CD4-positive, alpha-beta T cell treated with Interleukin-2 at 100 ng/mL for 4 hours (primary cell): ENCODE measurements around the gene SPTBN1.
A peak's percentile ranks its signal among the peaks of the same experiment; 100 is the strongest.

Experiments used
- DNase-seq: peaks from one replicate; pipeline ENCODE4 v3.0.0-alpha.2; 2020; ENCODE audit warnings: low spot score

SPTBN1 gene

DNA sequence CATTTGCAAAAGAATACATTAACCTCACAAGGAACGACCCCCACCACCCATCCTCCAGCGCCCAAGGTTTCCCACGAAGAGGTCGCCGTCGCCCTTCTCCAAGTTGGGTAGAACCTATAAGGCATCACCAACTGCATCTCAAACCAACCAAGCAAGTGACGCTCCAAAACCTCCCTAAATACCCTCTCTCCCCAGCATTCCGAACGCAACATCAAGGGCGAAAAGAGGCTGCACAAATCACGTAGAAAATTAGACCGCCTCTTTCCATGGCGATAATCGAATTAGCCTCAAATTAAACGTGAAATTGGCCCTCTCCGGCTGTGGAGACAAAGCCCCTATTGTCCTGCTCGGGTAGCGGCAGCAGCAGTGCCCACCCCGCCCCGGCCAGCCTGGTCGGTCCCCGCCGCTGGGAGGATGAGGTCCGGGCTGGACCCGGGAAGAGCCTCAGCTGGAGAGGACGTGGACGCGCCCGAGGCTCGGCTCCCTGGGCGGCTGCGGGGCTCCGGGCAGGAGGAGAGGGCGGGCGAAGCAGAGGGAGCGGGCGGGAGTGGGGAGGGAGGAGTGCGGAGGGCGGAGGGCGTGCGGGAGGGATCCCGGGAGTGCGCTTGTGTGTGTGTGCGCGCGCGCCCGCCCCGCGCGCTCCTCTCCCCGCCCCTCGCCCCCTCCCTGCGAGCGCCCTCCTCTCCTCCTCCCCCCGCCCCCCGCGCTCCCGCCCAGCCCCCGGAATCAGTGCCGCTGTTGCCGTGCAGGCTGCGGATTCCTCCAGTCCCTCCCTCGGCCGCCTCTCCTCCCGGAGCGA lies at the start of gene SPTBN1:
Gene SPTBN1, plus strand, starts transcription at position 765 of the 799 bp plus-strand sequence. CDS start 70,092 bp downstream, outside the sequence.
- DNase-seq, result no peak

DNA sequence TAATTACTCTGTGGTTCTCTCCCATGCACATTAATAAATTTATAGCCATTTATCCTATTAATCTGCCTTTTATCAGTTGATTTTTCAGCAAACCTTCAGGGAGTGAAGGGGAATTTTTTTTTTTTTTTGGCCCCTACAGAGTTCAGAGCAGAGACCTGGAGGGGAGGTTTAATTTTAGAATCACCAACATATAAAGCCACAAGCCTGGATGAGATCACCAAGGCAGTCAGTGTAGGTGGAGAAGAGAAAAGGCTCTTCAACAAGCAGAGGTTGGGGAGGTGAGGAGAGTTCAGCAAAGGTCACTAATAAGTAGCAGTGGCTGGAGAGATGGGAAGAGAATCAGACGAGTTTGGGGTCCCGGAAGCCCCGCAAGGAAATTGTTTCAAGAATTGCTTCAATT lies 48.4 kb upstream of the SPTBN1 start:
- no peak for DNase-seq

DNA sequence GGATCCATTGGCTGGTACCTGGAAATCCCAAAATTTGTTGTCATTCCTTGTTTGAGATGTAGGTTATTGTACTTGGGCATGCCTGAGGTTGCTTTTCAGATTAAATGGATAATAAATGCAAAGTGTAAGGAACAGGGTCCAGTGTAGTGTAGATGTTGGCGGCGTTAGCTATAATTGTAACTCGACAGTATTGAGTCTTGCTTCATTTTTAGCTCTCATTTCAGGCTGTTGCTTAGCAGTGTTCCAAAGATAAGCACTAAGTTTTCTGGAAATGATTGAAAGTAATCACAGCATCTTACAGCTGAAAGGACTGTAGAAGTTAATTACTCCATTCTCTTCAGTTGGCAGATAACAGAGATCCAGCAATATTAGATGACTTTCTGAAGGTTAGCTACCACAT lies 47.8 kb upstream of the SPTBN1 start:
- no peak for DNase-seq

DNA sequence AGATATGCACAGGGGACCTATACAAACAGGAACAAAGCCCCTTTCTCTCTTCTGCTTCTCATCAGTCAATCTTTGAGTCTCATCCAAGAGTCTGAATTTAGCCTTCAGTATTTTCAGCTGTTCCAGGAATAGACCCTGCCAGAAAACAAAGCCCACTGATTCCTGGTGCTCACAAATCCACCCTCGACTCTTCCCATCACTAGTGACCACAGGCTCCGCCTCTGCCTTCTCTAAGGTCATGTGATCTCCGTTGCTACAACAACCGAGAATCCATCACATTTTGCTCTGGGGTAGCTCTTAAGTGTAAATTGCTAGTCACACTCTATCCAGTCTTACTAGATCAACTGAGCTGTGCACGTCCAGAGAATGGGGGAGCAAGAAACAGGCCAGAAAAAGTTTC lies 46.4 kb upstream of the SPTBN1 start:
- DNase-seq, result no peak

DNA sequence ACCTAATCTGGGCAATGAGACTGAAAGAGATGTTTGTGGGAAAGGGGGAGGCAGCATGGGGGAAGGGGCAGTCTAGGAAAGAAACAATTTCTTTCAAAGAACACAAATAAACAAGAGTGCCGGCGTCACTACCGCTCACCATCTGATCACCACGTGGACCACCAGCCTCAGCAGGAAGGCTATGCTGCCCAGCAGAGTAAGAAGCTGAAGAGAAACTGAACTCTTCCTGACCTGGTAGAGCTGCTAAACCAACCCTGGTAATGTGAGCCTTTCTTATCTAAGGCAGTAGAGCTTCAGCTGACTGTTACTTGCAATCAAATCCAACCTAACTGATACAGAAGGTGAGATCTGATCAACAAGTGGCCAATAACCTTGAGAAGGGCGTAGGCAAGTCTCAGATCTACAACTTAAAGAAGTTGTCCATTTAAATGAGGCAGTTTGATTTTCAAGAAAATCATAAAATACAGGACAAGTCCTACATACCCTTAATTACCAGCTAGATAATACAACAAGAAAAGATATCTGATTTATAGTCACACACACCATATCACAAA lies 44.2 kb upstream of the SPTBN1 start:
- DNase-seq, result no peak

DNA sequence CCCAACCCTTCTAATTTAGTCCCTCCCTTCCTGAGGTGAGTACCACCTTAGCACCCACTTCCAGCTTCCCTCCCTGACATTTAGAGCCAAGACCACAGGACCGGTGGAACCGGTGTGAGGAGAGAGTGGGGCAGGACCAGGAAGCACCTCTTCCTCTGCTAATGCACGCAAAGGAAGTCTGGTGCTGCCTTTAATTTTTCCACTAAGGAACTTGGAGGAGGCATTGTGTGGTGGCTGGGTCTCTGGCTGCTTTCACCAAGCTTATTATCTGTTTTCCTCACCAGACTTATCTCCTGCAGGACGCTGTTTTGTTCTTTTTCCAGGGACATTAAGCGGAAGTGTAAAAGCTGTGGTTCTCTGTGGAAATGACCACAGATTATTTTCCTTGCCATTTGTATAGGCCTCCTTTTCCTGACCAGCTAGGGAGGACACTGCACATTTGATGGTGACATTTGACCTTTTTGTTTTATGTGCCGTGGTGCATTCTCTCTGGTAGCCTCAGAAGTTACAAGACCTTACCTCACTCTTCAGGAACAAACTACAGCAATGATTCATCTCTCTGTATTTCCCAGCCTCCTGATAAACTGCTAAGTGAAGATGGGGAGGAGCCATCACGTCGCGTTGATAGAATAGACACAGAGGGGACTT lies 39.8 kb upstream of the SPTBN1 start:
- no peak for DNase-seq

DNA sequence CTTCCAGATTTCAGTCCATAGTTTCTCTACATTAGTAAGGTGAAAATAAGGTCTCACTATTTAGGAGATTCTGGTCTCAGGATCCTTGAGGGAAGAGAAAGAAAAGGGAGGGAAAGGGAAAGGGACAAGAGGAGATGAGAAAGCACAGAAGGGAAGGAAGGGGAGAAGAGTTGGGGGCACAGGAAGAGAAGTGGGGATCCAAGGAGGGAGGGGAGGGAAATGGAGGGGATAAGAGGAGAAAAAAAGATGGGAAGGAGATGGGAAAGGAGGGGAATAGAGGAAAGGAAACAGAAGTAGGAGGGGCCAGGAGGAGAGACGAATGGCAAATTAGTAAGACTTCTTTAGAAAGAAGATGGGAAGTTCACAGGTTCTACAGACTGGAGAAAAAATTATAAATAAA lies 39.2 kb upstream of the SPTBN1 start:
- DNase-seq, result no peak

DNA sequence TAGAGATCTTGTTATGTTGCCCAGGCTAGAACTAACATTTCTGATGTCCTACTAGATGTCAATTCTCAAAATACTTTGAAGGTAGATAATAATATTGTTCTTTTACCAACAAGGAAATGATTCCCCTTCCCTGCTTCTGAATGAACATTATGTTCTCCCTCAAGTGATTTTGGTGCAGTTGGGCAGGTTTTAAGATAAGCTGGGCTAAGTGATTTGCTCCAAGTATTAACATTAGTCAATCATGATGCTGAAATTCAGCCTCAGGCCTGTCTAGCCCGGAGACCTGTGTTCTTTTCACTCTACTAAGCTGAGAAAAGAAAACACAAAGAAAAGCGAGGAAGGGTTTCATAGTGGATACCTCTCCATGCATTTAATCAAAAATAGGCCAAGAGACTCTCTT lies 38.5 kb upstream of the SPTBN1 start:
- no peak for DNase-seq

DNA sequence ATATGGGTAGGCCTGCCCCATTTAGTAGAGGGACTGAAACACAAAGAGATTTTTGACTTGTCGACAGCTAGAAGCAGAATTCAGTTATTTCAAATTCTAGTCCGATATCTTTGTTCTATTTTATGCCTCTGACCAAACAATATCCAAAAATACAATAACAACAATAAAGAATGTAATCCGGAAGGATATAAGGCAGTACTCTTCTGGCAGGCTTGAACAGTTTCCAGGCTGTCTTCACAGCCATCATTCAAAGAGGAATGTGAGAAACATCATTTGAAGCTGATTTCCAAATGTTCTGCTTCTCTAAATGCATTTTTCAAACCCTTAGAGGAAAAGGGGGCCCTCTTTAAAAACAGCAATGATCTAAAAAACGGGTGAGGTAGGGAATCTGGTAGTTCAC lies 36.7 kb upstream of the SPTBN1 start:
- DNase-seq, result no peak

DNA sequence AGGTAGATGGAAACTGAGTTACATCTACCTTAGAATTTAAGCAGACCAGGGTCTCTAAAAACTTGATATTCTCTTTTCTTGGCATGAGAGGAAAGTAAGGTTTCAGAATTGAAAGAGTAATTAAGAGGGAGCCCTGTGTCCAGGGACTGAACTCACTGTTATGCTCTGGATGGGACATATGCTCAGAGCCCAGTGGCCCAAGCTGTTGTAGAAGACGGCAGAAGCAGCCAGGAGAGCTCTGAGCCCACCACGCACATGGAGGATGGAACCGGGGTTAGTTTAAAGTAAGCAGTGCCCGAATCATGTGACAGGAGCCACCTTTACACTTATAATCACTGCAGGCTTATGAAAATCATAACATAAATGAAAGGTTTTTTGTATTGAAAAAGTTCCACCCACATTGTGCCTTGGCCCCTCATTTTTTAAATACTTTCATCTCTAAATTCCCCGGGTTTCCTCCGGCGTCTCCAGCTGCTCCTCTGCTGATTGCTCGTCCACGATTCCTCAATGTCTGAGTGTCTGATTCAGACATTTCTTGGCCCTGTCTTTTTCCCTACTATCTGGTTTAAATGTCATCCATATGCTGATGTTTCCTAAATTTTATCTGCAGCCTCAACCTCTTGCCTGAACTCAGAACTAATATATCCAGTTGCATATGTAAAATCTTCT lies 36.1 kb upstream of the SPTBN1 start:
- DNase-seq, result no peak

DNA sequence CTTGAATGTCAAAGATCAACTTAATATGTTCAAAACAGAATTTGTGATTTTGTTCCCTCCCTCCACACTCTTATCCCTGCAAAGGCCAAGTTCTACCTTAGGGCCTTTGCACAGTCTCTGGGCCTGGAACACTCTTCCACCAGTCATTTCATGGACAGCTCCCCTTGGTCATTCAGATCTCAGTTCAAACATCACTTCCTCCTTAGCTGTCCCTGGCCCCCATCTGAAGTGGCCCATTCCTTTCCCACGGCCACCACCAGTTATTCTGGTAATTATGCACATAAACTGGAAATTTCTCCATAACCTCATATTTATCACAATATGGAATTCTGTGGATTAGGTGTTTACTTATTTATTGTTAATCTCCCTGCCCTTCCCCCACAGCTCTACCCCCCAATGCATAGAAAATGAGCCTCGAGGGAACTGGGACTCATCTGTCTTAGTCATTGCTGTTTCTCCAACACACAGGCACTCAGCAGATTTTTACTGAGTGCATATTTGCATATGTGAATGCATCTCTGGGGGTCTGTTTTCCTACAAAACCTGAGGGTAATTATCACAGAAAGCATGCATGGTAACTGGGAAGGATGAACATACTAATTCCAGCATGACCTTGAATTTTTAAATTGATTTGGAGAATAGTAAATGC lies 35.5 kb upstream of the SPTBN1 start:
- DNase-seq, result no peak

DNA sequence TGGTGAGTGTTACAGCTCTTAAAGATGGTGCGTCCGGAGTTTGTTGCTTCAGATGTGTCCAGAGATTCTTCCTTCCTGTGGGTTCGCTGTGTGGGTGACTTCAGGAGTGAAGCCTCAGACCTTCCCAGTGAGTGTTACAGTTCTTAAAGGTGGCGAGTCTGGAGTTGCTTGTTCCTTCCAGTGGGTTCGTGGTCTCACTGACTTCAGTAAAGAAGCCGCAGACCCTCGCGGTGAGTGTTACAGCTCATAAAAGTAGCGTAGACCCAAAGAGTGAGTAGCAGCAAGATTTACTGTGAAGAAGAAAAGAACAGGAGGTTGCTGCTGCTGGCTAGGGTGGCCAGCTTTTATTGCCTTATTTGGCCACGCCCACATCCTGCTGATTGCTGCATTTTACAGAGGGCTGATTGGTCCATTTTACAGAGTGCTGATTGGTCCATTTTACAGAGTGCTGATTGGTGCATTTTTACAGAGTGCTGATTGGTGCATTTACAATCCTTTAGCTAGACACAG lies 34.0 kb upstream of the SPTBN1 start:
- peak; percentile 8 for DNase-seq

DNA sequence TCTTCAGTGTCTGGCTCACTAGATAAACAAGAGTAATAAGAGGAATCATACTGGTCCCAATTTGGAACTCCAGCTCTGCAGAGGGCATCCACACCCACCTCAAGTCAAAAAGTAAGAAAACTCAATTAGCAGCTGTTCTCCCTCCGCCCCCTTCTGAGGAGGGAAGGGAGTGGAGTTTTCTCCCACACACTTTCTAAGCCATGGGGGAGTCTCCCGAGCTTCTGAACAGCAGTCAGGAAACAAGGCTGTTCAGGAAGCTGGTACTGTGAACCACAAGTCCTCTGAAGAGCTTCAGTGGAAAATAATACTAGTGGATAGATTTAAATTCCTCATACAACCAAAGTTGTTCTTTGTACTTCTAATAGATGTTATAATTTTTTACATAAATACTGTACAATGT lies 32.9 kb upstream of the SPTBN1 start:
- DNase-seq, result no peak

DNA sequence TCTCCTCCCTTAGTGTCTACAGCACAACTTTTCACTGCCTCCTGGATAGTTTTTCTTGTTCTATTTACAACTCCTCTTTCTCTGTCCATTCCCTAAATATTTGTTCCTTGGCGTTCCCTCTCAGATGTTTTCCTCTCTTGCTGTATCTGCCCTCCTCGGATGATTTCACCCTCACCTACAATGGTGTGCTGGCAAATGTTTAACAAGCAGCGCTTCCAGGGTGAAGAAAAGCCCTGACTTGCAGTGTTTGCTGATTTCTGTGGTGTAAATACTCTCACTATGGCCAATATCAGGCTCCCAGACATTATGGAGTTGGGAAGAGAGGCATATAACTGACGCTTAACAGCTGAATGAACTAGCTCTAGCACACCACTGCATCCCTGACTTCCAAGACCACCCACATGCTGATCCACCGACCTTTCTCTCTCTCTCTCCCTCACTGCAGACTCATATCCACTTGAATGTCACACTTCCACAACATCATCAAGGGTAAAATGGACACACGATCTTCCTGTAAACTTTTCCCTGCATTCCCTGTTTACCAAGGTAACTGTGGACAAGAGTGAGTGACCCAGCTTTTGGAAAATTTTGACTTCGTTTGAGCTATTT lies 31.5 kb upstream of the SPTBN1 start:
- no peak for DNase-seq

DNA sequence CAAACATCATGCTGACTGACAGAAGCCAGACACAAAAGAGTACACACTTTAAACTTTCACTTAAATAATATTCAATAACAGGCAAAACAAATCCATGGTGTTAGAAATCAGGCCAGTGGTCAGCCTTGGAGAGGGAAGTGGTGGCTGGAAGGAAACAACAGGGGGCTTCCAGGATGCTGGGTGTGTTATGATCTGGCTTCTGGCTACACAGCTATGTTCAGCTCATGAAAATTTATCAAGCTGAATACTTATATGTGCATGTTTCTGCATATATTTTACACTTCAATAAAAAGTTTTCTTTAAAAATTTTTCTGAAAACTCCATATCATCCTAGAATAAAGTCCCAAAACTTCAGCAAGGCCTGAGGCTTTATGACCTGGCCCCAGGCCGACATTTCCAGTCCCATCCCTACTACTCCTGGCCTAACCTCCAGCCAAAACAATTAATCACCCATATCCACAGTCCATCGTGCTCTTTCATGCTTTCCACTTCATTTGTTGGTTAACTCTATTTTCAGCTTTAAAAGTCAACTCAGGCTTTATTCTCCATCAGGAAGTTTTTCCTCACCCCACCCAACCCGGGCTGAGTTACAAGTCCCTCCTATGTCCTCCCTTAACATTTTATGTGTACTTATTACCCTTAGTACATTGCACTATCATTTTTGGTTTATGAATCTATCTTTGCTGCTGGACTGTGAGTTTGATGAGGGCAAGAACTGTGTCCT lies 27.9 kb upstream of the SPTBN1 start:
- no peak for DNase-seq

DNA sequence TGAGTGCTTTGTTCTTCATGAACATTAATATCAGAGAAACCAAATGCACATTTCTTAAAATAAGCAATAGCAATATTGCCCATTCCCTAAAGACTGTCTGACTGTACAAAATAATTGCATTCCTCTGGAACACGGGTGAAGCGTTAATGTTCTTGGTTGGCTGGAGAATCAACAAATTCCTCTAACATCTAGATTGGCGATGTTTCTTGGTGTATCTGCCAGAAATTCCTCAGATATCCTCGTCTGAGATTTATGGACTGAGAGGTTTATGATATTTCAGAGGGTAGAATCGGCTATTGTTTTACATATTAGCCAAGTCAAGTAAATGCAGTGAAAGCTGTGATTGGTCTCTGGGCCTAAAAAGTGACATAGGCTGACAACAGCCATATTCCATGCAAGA lies 27.1 kb upstream of the SPTBN1 start:
- no peak for DNase-seq

DNA sequence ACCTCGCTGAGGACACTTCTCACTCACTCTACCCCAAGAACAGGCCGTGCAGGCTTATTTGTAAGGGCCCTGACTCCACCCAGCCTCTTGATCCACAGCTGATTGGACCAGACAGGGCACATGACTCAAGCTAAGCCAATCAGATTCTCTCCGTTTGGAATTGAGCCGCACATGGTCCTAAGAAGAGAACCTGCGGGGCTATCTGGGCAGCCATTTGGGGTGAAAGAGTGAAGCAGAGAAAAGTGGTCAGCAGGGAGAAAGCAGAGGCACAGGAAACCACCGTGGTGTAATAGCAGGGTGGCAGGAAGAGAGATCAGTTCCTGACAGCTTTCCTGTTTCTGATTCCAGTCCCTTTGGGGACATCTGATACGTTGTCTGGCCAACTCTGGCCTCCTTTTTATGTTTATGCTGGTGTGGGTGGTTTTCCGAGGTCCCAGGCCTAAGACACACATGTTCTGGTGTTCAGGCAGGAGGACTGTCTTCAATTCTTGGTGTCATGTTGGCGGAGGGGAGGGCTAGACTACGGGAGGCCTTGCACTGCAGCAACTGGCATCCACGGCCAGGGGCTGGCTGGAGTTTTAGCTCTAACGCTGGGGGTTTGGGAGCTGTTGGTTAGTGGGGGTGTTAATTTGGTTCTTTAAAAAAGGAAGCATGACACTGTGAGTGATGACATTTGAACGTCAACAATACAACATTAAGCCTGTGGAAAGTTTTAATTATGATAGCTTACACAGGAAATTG lies 26.1 kb upstream of the SPTBN1 start:
- no peak for DNase-seq

DNA sequence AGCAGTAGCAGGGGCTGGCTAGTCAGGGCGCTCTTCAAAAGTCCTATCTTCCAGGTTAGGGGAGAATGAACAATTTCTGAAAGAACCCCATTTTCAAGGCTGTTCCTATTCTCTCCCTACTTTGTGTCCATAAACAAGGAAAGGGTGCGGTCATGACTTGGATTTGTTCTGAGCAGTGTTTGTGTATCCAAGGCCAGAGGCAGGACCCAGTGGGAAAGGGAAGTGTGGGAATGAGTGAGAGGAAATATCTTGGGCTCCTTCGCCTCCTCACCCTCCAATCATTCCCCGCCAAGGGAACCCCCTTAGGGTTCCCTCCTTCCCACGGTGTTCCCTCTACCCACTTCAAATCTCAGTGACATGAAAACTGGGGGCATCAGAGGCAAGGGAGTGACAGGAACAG lies 25.5 kb upstream of the SPTBN1 start:
- no peak for DNase-seq

DNA sequence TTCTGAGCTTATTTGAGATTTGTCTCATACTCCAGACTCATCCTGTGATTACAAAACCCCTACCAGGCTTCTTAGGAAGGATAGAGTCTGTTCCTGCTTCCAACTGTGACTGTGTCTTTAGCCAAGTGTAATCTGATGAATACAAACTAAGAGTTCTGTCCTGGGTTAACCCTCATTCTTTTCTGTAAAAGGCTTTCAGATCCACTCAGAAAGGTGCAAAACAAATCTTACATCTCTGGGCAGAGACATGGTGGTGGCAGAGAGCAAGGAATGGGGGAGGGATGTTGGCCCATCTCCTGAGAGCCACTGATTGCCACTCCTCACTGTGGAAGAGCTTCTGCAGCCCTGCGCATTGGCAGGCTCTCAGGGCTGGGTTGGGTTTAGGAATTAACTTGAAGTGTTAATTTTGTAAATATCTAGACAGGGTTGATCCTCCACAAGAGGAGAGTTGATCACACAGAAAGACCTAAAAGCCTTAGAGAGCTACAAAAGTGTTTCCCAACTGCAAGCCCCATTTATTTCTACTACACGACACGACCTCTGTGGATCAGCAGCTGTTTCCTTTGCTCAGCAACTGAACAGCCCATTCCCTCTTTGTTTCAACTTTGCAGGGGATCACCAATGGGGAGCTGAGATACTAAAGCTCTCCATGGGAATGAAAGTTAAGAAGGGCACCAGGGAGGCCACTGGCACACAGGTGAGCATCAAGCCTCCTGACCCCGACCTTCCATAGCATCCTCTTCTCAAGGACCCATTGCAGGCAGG lies 23.7 kb upstream of the SPTBN1 start:
- no peak for DNase-seq

DNA sequence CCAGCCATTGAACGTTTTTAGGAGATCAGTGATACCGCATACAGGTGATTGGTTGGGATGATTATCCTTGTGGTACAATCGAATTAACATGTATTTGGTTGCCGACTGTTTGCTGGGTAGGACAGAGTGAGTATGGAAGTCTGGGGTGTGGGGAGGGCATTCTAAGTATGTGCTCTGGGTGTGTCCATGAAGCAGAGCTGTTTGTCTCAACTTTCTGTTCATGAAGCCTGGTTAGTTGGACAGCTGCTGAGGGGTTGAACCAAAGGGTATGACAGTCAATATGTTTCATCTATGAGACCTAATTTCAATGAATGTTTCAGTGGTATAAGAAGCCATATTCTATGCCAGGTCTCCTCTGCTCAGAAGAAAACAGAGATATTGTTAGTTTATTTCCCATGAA lies 21.9 kb upstream of the SPTBN1 start:
- no peak for DNase-seq
